ENCODE measurements around the gene GTF2E1. TPM values are rescaled to one million over a fixed set of nuclear protein-coding genes. Genes with fewer than 3 reads are reported as not detected.

GTF2E1 gene
- total and polyA plus RNA-seq, 10 of the 15 experiments (the other 5 are each of a cell fraction or from before 2014, with no cell fraction given) = 9.2 to 24.9 (median 16.2) TPM

DNA sequence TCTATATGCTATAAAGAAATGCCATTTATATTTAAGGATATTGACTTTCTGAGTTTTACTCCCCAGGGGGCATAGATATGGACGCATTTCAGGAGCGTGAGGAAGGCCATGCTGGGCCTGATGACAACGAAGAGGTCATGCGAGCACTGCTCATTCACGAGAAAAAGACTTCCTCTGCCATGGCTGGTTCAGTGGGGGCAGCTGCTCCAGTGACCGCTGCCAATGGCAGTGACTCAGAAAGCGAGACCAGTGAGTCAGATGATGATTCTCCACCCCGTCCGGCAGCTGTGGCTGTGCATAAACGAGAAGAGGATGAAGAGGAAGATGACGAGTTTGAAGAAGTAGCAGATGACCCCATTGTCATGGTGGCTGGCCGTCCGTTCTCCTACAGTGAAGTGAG is 38.4 kb downstream of the GTF2E1 start:
- ChIA-PET POLR2A (interaction anchor here (1.2 to 1.7 kb wide), 3 partner anchors 12 to 39 kb away, joined by 3 to 5 read pairs (median 4); partner anchors contain the start of genes GTF2E1 and RABL3), RAD21 (ENCODE audit: unreplicated experiment) (interaction anchor here (0.8 to 2.9 kb wide), 7 partner anchors 9 to 185 kb away, joined by 3 to 9 read pairs (median 5); partner anchors contain the start of gene NDUFB4), CTCF (interaction anchor here (0.6 to 2.3 kb wide), 9 partner anchors 12 to 364 kb away, joined by 3 to 9 read pairs (median 3); partner anchors contain the start of gene NDUFB4), SMC1A (ENCODE audit: uncharacterized antibody, unreplicated experiment) (interaction anchor here (0.6 to 3.0 kb wide), 10 partner anchors 9 to 358 kb away, joined by 3 to 15 read pairs (median 4); partner anchors contain the start of genes GTF2E1, NDUFB4 and RABL3)
- WGBS (ENCODE audit: insufficient coverage, insufficient replicate concordance, low lambda C conversion rate, missing lambda C conversion rate) = 2% methylated on average over 11 of the region's 13 CpGs
- BruUV-seq (replicated peaks) = no TSS peak
- Histone ChIP-seq H3K4me2 (ENCODE audit: control insufficient read depth, insufficient read depth) (0 out of 2 replicates have a peak overlapping the region, but pooled peaks have one; percentile 18), H2AFZ (ENCODE audit: control insufficient read depth, low read depth, low read length) (peak overlapping the region; percentile 1; the same call in 1 of the 2 replicates), H3K4me1 (ENCODE audit: control insufficient read depth, insufficient read depth, low read length) (peaks cover 11% of the 10 kb centered on the region), H3K27me3 (replicated peaks in 1 of 2; ENCODE audit: control insufficient read depth in 2 of 2, insufficient read depth in 2 of 2, low read length in 1 of 2) (no peaks in the 10 kb centered on the region), H3K4me3 (no peak overlapping the region), H4K20me1 (ENCODE audit: control insufficient read depth, insufficient read depth) (no peaks in the 10 kb centered on the region), H3K27ac (ENCODE audit: control insufficient read depth, insufficient read depth) (peak overlapping the region; percentile 7; the same call in 1 of the 2 replicates), H3K36me3 (ENCODE audit: control insufficient read depth in 2 of 2, insufficient read depth in 2 of 2, low read length in 1 of 2) (peaks cover 1 to 9% of the 10 kb centered on the region in 2 experiments; a peak in 2 of 4 replicates), H3K9me3 (replicated peaks; ENCODE audit: control insufficient read depth, insufficient read depth, low read length) (peaks cover 2% of the 10 kb centered on the region; the same call in 1 of the 3 replicates), H3K9ac (ENCODE audit: control insufficient read depth, insufficient read depth, low read length) (no peak overlapping the region), H3K79me2 (ENCODE audit: control insufficient read depth, insufficient read depth, low read length) (no peaks in the 10 kb centered on the region; the same call in 1 of the 2 replicates)
- ATAC-seq (peak; percentile 98), FAIRE-seq (peak; percentile 96), DNase-seq (ENCODE audit: low read depth, low spot score) (peak; percentile 62)
- in situ Hi-C loops (cut with MboI) (no loop called here), intact Hi-C loops (cut with micrococcal nuclease; ENCODE audit: unreplicated experiment) (loop anchor here (1.0 to 10.0 kb wide), 3 partner anchors 39 to 186 kb away; partner anchors contain the start of genes GTF2E1, NDUFB4 and RABL3)
- TF ChIP-seq IKZF1 (conservative IDR thresholded peaks at IDR 0.05) = peak; percentile 60
- peak; percentile 96 for TF ChIP-seq JUNB (IDR thresholded peaks at IDR 0.05)
- TF ChIP-seq TAF1 (IDR thresholded peaks at IDR 0.05; ENCODE audit: borderline replicate concordance, low read depth, low read length) = no peak
- TF ChIP-seq HDAC6 (IDR thresholded peaks at IDR 0.05; ENCODE audit: unreplicated experiment) = no peak
- TF ChIP-seq, protein P1, sequence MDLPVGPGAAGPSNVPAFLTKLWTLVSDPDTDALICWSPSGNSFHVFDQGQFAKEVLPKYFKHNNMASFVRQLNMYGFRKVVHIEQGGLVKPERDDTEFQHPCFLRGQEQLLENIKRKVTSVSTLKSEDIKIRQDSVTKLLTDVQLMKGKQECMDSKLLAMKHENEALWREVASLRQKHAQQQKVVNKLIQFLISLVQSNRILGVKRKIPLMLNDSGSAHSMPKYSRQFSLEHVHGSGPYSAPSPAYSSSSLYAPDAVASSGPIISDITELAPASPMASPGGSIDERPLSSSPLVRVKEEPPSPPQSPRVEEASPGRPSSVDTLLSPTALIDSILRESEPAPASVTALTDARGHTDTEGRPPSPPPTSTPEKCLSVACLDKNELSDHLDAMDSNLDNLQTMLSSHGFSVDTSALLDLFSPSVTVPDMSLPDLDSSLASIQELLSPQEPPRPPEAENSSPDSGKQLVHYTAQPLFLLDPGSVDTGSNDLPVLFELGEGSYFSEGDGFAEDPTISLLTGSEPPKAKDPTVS (IDR thresholded peaks at IDR 0.05; ENCODE audit: low read depth, low read length) = no peak
- TF ChIP-seq SRF (IDR thresholded peaks at IDR 0.05; ENCODE audit: low read depth in 2 of 2, low read length in 2 of 2) = peak in 1 of 2 experiments; percentile 73; a peak in 1 of 4 replicates
- TF ChIP-seq YY1 (IDR thresholded peaks at IDR 0.05; ENCODE audit: low read depth, low read length) = peak; percentile 84
- TF ChIP-seq ZNF207 (IDR thresholded peaks at IDR 0.05; ENCODE audit: borderline replicate concordance) = no peak
- TF ChIP-seq, protein P2, sequence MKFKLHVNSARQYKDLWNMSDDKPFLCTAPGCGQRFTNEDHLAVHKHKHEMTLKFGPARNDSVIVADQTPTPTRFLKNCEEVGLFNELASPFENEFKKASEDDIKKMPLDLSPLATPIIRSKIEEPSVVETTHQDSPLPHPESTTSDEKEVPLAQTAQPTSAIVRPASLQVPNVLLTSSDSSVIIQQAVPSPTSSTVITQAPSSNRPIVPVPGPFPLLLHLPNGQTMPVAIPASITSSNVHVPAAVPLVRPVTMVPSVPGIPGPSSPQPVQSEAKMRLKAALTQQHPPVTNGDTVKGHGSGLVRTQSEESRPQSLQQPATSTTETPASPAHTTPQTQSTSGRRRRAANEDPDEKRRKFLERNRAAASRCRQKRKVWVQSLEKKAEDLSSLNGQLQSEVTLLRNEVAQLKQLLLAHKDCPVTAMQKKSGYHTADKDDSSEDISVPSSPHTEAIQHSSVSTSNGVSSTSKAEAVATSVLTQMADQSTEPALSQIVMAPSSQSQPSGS (IDR thresholded peaks at IDR 0.05; ENCODE audit: low read length) = peak; percentile 64
- no peak for TF ChIP-seq RB1 (IDR thresholded peaks at IDR 0.05; ENCODE audit: borderline replicate concordance)
- TF ChIP-seq, protein P3, sequence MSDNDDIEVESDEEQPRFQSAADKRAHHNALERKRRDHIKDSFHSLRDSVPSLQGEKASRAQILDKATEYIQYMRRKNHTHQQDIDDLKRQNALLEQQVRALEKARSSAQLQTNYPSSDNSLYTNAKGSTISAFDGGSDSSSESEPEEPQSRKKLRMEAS (IDR thresholded peaks at IDR 0.05; ENCODE audit: low read depth, low read length) = peak; percentile 54; the same call in 1 of the 2 replicates
- 0 out of 2 replicates have a peak, but pooled peaks have one; percentile 37 for TF ChIP-seq LARP7 (IDR thresholded peaks at IDR 0.05)
- peak; percentile 66; the same call in 1 of the 2 replicates for TF ChIP-seq CBX5 (IDR thresholded peaks at IDR 0.05; ENCODE audit: low read depth)
- no peak for TF ChIP-seq CHD1 (IDR thresholded peaks at IDR 0.05; ENCODE audit: low read depth, low read length)
- TF ChIP-seq, protein P4, sequence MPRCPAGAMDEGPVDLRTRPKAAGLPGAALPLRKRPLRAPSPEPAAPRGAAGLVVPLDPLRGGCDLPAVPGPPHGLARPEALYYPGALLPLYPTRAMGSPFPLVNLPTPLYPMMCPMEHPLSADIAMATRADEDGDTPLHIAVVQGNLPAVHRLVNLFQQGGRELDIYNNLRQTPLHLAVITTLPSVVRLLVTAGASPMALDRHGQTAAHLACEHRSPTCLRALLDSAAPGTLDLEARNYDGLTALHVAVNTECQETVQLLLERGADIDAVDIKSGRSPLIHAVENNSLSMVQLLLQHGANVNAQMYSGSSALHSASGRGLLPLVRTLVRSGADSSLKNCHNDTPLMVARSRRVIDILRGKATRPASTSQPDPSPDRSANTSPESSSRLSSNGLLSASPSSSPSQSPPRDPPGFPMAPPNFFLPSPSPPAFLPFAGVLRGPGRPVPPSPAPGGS (IDR thresholded peaks at IDR 0.05; ENCODE audit: borderline replicate concordance, insufficient read depth, low read depth, low read length, poor library complexity, severe bottlenecking) = peak; percentile 50
